Stimulated activated CD8-positive, alpha-beta memory T cell treated with anti-CD3 and anti-CD28 coated beads, Interleukin-7, amount 100 ng/mL, for 48 hours (primary cell): ENCODE measurements around the gene SLBP.
"Not testable (repeated sequence)": the region's sequence is repeated elsewhere in the genome, so short reads cannot be mapped to it uniquely, and the experiment has no call there.

Source experiments
- DNase-seq, 2 donors: peaks; one replicate each; pipeline ENCODE4 v3.0.0-alpha.2; 2020; ENCODE audit warnings: low read depth in 1 of 2; ENCODE audit errors: extremely low read depth in 1 of 2

SLBP gene

GRCh38 chr4:1678244-1678643 lies 33.9 kb downstream of the SLBP start:
- DNase-seq: no peak

DNA sequence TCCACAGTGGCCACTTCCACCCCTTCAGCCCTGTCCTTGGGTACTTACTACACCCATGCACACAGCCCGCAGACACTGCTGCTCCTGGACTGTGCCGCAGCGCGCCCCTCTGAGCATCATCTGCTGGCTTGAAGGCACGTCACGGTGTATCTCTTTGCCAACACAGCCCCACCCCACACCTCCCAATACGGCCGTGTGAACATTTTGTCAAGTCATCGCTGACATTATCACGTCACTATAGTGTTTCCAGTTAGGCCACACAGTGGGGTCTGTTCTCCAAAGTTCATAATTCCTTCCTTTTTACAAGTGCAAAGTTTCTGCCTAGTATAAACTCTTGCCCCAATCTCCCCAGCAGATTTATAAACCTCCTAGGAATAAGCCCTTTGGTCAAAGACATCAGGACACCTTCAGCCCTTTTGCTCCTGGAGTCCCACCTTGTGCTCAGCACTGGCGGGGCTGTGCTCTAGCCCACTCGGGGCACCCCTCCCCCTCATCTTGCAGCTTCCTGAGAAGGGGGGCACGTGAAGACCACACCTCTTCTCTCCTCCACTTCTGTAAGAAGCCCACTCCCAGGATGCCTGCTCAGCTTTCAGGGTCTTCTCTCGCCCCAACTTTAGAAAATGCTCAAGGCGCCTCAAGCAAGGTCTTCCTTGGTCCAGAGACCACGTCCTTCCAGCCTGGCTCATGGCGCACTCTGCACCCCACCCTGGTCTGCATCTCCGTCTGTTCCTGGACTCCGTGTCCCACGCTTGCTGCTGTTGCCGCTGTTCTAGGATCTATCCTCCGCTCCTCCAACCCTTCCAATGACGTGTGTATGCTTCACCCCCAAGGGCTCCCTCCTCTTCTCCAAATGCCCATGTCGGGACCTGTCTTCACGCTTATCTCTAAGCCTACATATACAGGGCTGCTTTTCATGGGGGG lies 35.3 kb downstream of the SLBP start:
- DNase-seq: no peak

- no peak for DNase-seq
Measured at GRCh38 chr4:1675802-1676137, 36.3 kb downstream of the SLBP start.

DNA sequence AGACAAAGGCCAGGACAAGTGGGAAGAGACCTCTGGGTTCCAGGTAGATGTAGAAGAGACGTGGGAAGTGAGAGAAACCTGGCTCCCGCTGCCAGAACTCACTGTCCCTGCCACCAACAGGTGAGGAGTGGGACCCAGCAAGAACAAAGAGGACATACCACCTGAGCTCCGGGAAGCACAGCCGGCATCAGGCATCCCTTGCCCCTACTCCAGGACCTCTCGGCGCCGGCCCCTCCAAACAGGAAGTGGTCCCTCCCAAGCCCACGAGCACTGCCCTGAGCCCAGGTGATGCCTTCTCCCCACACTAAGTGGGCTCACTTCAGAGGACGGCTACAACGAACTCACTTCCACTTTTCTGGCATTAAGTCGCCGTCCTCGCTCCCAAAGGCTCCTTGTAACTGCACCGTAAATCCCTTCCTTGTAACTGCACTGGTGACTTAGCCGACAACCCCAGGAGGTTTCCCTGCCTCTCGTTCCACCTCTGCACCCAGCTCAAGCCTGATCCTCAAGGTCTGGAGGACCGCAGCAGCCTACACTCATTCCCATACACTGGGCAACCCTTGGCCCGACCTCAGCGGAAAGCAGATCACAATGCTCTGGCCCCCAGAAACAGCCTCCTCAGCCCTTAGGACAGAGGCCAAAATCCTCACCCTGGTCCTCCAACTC lies 36.9 kb downstream of the SLBP start:
- DNase-seq: no peak

DNA sequence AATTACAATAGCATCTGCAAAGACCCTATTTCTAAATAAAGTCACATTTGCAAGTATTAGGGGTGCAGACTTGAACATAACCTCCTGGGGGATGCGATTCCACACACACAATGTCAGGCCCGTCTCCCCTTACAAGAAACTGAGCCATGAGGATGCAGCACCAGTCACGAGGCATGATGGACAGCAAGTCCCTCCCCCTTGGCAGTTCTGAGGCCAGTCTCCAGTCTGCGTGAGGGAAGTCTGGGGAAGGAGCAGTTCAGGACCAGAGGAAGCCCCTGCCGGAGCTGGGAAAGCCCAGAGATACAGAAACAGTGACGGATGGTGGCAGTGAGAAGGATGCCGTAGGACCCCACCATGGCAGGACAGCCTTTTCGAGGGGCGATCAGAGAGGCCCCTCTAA lies 37.4 kb downstream of the SLBP start:
- no peak for DNase-seq

DNA sequence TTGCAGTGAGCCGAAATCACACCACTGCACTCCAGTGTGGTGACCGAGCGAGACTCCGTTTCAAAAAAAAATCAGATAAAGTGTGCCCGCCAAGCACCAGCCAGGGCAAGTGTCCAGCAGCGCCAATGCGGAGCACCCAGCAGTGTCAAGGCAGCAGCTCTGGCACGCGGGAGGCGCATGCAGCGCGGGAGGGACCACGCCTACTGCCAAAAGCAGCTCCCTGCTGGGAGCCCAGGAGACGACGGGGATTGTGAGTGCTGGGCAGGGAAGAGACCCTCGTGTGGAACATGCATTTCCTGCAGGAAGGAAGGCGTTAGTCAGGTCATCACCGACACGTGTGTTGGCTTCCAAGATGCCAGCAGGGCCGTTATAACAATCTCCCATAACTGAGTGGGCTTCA lies 38.4 kb downstream of the SLBP start:
- DNase-seq: no peak

- not testable (repeated sequence) for DNase-seq
Measured at GRCh38 chr4:1671011-1671410, 41.1 kb downstream of the SLBP start.

DNA sequence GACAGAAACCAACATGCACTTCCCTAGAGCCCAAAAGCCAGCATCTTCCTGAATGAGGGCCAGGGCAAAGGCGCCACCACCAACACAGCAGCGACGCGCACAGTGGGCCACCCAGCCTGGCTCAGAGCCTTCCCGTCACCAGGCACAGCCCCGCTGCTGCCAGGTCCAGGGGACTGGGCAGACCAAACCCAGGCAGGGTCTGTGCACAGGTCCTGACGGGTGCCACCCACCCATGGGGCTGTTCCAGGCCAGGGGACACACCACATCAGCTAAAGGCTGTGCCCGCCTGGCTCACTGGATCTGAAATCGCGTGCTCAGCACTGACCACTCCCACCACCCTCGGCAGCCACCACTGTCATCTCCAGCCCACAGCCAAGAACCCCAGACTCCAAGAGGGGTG lies 41.8 kb downstream of the SLBP start:
- DNase-seq: no peak

GRCh38 chr4:1669850-1670249 lies 42.3 kb downstream of the SLBP start:
- no peak for DNase-seq

- DNase-seq: no peak
Measured at GRCh38 chr4:1669270-1669669, 42.8 kb downstream of the SLBP start.

GRCh38 chr4:1668488-1668840 lies 43.7 kb downstream of the SLBP start:
- no peak for DNase-seq

- no peak for DNase-seq
Measured at GRCh38 chr4:1667273-1667672, 44.8 kb downstream of the SLBP start.

DNA sequence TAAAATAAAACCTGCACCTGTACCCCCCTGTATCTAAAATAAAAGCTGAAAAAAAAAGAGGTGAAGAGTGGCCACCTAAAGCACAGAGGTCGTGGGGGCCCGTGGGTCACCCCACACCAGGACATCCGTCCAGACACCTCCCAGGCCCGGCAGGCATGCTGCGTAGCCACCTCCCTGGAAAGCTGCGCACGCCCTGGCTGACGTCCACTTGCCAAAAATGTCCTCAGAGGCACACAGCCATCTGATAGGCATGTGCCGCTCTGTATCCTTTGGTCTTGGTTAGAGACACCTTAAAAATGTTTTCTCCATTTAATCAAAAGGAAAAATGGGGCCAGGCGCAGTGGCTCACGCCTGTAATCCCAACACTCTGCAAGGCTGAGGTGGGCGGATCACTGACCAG lies 45.7 kb downstream of the SLBP start:
- DNase-seq: no peak

- no peak for DNase-seq
Measured at GRCh38 chr4:1664141-1664540, 48.0 kb downstream of the SLBP start.

DNA sequence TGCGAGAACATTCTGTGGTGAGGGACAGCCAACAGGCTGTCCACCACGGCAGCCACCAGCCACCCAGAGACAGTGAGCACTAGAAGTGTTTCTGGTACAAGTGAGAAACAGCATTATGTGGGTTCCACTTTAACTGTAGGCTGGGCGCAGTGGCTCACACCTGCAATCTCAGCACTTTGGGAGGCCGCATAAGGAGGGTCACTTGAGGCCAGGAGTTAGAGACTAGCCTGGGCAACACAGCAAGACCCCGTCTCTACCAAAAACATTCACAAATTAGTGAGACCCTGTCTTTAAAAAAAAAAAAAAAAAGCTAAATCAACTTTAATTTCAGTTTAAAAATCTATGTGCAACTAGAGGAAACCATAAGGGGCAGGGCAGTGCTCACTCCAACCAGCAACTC lies 48.6 kb downstream of the SLBP start:
- DNase-seq: no peak

DNA sequence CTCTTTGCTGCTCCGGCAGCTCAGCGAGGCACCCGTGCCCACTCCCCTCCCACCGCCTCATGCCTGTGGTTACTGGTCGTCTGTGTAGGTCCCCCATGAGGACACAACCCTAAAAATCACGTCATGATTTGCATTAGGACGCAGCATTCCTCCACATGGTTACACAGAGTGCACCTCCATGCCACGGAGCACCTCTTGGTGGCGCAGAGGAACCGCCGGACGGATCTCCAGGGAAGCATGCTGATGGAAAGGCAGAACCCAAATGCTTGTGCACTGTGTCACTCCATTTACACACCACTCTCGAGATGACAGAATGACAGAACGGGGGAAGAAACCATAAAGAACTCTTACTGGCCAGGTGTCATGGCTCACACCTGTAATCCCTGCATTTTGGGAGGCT lies 50.4 kb downstream of the SLBP start:
- DNase-seq: no peak

GRCh38 chr4:1660948-1661677 lies 51.0 kb downstream of the SLBP start:
- DNase-seq: no peak

- no peak for DNase-seq
Measured at GRCh38 chr4:1659104-1660043, 52.7 kb downstream of the SLBP start.

GRCh38 chr4:1658581-1658980 lies 53.5 kb downstream of the SLBP start:
- no peak for DNase-seq

DNA sequence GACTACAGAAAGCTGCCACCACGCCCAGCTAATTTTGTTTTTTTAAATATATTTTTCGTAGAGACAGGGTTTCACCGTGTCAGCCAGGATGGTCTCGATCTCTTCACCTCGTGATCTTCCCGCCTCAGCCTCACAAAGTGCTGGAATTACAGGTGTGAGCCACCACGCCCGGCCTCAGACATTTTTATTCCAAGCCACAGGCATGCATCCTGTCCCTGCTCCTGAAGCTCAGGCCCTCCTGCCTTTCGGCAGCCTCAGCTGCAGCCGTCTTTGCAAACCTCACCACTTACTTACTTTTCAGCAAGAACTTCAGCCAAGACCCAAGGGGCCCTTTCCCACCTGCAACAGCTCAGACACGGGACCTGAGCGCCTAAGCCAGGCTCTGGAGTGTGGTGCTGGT lies 54.0 kb downstream of the SLBP start:
- DNase-seq: no peak

GRCh38 chr4:1656986-1657385 lies 55.1 kb downstream of the SLBP start:
- DNase-seq: no peak
